Activated naive CD4-positive, alpha-beta T cell treated with anti-CD3 and anti-CD28 coated beads, Interleukin-2, amount 50 U/mL, for 16 hours (primary cell): ENCODE results near the gene MYO5A.
"Not testable (repeated sequence)": the region's sequence is repeated elsewhere in the genome, so short reads cannot be mapped to it uniquely, and the experiment has no call there.

Experiments
- DNase-seq: peaks from one replicate; pipeline ENCODE4 v3.0.0-alpha.2; 2020

The MYO5A gene

DNA sequence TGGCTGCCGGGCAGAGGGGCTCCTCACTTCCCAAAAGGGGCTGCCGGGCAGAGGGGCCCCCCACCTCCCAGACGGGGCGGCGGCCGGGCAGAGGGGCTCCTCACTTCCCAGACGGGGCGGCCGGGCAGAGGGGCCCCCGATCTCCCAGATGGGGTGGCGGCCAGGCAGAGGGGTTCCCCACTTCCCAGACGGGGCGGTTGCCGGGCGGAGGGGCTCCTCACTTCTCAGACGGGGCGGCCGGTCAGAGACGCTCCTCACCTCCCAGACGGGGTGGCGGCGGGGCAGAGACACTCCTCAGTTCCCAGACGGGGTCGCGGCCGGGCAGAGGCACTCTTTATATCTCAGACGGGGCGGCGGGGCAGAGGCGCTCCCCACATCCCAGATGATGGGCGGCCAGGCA is 69.0 kb downstream of the MYO5A start:
- DNase-seq = not testable (repeated sequence)

GRCh38 chr15:52459265-52459664 is 69.4 kb downstream of the MYO5A start:
- not testable (repeated sequence) for DNase-seq

DNA sequence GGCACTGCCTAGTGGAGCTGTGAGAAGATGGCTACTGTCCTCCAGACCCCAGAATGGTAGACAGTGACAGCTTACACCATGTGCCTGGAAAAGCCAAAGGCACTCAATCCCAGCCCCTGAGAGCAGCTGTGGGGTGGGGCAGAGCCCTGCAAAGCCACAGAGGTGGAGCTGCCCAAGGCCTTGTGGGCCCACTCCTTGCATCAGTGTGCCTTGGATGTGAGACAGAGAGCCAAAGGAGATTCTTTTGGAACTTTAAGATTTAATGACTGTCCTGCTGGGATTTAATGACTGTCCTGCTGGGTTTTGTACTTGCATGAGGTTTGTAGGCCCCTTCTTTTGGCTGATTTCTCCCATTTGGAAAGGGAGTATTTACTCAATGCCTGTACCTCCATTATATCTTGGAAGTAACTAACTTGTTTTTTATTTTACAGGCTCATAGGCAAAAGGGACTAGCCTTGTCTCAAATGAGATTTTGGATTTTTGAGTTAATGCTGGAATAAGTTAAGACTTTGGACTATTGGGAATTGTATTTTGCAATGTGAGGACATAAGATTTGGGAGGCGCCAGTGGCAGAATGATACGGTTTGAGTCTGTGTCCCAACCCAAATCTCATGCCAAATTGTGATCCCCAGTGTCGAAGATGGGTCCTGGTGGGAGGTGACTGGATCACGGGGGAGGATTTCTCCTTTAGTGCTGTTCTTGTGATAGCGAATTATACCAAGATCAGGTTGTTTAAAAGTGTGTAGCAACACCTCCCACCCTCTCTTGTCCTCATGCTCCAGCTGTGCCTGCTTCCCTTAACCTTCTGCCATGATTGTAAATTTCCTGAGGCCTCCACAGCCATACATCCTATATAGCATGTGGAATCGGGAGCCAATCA is 80.4 kb downstream of the MYO5A start:
- DNase-seq = no peak

GRCh38 chr15:52445954-52446353 is 82.7 kb downstream of the MYO5A start:
- no peak for DNase-seq

DNA sequence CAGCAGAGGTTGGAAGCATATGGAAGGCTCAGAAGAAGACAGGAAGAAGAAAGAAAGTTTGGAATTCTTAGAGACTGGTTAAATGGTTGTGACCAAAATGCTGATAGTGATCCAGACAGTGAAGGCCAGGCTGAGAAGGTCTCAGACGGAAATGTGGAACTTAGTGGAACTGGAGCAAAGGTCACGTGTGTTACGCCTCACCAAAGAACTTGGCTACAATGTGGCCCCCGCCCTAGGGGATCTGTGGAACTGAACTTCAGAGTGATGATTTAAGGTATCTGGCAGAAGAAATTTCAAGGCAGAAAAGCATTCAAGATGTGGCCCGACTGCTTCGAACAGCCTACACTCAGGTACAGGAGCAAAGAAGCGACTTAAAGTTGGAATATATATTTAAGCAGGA is 83.1 kb downstream of the MYO5A start:
- no peak for DNase-seq

GRCh38 chr15:52443205-52443604 is 85.5 kb downstream of the MYO5A start:
- not testable (repeated sequence) for DNase-seq

- DNase-seq = no peak
Measured at GRCh38 chr15:52441841-52442240, 86.8 kb downstream of the MYO5A start.

GRCh38 chr15:52440946-52441345 is 87.7 kb downstream of the MYO5A start:
- no peak for DNase-seq

DNA sequence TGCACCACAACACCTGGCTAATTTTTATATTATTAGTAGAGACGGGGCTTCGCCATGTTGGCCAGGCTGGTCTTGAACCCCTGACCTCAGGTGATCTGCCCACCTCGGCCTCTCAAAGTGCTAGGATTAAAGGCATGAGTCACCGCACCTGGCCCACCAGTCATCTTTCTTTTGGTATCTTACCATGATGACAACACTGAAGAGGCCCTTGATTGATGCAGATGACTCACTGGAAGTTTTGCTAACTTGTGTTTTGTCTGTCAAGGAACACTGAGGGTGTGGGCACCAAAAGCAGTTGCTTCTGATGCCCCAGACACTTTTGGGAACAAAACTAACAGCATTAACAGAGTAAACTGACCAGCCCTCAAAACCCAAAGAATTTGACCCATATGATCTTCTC is 88.3 kb downstream of the MYO5A start:
- DNase-seq = peak; percentile 44

DNA sequence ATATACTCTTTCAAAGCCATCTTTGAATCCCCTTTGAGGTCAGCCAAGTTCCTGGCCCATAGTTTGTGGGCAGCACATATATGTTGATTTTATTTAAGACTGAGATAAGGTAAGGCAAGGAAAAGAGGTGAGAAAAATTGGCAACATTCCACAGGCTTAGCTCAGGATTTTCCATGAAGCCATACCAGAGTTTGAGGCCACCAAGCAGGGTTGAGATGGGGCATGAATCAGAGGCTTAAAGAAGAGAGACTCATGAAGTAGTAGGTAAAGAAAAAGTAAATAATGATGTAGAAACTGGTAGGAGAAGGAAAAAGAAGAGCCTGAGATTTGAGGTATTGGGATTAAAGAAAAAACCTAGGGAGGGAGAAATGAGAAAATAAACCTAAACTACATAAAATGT is 89.2 kb downstream of the MYO5A start:
- no peak for DNase-seq

DNA sequence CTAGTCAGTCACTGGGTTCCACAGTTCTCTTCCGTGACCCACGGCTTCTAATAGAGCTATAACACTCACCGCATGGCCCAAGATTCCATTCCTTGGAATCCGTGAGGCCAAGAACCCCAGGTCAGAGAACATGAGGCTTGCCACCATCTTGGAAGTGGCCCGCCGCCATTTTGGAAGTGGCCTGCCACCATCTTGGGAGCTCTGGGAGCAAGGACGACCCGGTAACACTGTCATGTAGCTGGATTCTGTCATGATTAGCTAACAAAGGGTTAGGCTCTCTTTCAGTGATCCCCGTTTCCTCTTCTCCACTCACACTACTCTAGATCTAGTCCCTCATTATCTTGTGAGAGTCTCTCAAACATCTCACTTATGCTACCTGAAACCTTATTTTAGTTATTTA is 89.6 kb downstream of the MYO5A start:
- not testable (repeated sequence) for DNase-seq

DNA sequence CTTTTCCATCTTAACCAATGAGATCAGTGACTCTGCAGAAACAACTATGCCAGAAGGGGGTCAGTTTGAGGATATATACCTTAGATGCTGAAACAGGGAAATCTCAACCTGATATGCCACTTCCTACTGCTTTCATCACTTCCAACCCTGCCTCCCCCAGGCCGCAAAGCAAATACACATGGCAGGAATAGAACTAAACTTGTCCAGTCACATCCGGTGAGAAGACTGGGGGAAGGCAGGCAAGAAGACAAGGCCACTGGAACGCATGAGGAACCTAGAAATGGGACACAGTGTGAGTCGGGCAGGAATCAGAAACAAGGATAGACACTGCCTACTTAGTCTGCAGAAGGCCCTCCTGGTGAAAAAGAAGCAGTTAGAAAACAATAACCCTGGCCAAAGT is 90.6 kb downstream of the MYO5A start:
- no peak for DNase-seq

DNA sequence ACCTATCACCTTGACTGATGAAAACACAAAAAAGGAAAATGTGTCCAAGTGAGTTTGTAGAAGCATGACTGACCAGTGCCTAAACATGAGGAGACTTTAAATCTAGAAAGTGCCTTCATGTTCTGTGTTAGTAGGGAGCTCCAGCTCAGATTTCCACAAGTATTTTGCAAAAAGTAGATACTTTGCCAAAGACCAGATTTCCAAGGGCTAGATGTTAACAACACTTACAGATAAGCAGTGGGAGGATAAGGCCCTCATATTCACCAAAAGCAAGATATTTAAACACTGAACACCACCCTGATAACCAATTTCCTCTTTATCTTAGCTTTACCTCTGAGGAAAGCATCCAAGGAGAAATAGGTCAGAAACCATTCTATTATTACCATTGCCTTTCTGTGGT is 91.0 kb downstream of the MYO5A start:
- DNase-seq = no peak

DNA sequence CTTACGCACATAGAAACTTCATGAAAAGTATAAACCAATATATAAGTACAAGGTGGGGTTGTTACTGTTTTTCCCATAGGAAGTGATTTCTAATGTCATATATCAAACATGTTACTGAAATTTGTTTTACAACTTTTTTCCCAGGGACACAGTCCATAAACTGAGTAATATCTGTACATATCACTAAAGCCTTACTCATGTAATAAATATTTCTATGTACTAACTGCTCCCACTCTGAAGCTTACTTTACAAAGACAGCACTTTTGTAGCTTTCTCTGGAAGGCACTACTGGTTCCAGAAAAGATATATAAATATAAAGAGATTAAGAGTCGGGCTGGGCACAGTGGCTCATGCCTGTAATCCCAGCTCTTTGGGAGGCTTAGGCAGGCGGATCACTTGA is 91.7 kb downstream of the MYO5A start:
- DNase-seq = no peak

GRCh38 chr15:52434885-52435284 is 93.8 kb downstream of the MYO5A start:
- no peak for DNase-seq

- DNase-seq = no peak
Measured at GRCh38 chr15:52428297-52428696, 100.4 kb downstream of the MYO5A start.

DNA sequence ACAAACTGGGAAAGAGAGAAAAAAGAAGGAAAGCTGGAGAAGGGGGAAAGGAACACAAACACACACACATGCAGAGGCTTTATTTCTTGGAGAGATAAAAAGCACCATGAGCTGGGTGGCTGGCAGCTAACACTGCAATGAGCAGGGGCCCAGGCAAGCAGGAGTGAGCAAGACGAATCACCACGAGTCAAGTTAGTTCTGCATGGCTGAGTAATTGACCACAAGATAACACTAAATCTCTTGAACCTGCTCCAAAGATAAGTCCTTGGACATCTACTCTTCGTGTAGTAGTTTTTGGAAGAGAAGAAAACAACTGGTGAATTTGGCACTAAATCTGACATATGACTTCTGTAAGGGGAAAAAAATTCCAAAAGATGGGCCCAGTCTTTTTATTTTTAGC is 100.9 kb downstream of the MYO5A start:
- DNase-seq = no peak

DNA sequence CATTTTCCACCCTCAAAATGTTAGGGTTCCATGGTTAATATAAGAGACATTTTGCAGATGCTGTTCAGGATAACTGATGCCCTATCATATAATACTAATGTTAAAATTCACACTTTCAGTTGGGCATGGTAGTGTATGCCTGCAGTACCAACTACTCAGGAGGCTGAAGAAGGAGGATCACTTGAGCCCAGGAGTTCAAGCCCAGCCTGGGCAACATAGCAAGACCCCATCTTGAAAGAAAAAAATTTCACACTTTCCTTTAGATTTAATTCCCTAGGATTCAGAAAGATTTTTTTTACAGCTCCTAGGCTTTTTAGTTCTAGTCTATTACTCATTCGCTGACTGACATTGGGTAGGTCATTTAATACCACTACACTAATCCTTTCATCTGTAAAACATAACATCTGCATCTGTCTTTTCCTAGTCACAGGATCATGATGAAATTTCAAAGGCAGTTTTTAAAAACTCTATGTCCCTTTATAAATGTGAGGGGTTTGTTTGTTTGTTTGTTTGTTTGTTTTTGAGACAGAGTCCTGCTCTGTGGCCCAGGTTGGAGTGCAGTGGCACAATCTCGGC is 103.7 kb downstream of the MYO5A start:
- no peak for DNase-seq

DNA sequence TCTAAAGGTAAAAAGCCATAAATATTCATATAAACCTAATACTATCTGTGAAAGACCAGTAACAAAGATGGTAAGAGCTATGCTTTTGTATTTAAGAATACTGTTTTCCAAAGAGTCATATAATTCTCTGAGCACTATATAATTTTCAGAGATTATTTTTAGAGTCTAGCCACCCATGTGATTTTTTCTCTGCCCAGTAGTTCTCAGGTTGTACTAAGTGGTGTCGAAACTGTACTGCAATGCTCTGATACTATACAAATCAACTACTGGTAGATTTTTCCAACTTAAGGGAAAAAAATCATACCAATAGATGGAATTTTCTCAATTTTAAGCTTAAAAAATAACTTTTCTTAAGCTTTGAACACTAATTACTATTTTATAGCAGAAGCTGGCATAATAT is 104.8 kb downstream of the MYO5A start:
- no peak for DNase-seq

DNA sequence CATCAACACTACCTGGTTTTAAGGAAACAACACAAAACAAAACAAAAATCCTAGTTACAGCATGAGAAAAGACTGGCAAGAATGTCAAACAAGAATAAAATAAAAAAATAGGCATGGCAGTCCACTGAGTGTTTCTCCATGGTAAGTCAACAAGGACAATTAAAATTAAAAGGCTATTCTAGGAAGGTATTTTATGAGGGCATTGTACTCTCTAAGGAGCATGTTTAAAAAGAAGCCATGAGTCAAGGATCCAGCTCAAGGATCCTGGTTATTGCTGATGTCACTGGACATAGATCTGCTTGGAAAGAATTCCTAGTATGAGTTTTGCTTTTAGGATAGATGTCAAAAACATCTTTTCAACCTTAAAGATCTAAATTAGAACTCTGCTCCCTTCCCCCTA is 106.7 kb downstream of the MYO5A start:
- DNase-seq = no peak

- no peak for DNase-seq
Measured at GRCh38 chr15:52421029-52421428, 107.7 kb downstream of the MYO5A start.

DNA sequence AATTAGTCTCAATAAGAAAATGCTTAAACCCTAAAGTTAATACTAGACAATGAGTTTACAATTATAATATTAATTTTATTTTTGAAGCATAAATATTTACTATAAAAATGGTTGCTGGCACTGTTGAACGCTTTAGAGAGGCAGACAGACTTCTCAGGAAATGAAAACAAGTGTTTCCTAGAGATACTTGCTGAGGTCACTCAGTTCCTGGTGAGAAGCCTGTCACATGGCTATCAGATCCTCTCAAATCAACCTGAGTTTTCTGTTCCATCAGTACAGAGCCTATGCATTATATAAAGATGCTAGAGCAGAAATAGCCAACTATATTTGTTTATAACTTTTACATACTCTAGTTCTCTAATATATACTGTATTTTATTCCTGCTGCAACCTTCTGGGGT is 109.2 kb downstream of the MYO5A start:
- no peak for DNase-seq

DNA sequence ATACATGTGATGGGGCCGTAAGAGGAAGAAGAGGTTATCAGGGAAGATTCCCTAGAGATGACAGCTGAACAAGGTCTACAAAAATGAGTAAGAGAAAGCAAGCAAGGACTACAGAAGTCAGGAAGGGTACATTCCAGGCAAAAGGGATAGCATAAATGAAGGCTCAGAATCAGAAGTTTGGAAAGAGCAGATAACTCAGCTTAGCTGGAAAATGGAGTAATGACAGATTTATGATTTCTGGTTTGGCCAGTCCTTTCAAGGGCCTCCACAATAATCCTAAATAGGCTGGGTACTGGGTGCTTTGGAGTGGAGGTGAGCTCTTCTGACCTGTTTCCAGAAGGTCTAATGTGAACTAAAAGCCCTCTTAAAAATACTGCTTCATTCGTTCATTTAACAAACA is 110.7 kb downstream of the MYO5A start:
- DNase-seq = no peak

DNA sequence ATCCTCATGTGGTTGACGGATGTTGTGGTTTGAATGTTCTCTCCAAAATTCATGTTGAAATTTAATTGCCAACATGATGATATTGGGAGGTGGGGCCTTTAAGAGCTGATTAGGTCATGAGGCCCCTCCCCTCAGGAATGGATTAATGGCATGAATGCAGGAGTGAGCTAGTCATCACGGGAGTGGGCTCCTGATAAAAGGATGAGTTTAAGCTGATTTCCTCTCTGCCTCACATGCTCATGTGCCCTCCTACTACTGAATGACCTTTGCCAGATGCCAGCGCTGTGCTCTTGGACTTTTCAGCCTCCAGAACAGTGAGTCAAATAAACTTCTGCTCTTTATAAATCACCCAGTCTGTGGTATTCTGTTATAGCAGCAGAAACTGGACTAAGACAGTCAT is 111.2 kb downstream of the MYO5A start:
- no peak for DNase-seq

DNA sequence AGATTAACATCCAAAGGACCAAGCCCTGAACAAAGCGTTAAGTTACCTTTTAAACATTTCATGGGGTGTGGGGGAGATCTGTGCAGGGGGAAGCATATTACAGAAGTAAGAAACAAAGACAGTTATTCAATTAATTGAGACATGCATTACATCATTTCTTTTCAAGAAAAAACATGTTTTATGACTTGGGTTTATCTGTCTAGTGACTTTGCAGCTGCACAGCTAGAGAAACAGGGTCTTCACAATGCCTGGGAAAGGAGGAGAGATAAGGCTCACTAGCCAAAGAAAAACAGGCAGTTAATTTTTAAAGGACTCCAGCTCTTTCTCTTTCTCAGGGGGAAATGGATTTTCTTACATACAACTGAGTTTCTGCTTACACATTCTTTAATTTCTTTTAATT is 112.1 kb downstream of the MYO5A start:
- not testable (repeated sequence) for DNase-seq
